ENCODE measurements around the gene YBX1. TPM values are rescaled to one million over a fixed set of nuclear protein-coding genes. Genes with fewer than 3 reads are reported as not detected.
"Not testable (repeated sequence)": the region's sequence is repeated elsewhere in the genome, so short reads cannot be mapped to it uniquely, and the experiment has no call there.

Gene YBX1
- total RNA-seq, 1 experiment from 2014 or later, result 1,116 TPM

DNA sequence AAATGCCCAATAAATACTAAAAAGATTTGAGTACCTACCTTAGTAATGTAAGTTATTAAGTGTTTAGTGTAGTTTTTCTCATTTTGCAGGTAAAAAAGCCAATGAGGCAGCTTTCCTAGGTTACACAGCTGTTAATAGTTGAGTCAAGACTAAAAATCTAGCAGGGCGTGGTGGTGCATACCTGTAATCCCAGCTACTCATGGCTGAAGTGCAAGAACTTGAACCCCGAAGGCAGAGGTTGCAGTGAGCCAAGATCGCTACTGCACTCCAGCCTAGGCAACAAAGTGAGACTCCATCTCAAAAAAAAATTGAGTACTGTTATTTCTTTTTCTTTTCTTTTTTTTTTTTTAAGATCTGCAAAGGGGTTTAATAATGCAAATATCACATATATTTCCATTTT, 7.7 kb downstream of the YBX1 start:
- DNase-seq (ENCODE audit: low read depth), result no peak

DNA sequence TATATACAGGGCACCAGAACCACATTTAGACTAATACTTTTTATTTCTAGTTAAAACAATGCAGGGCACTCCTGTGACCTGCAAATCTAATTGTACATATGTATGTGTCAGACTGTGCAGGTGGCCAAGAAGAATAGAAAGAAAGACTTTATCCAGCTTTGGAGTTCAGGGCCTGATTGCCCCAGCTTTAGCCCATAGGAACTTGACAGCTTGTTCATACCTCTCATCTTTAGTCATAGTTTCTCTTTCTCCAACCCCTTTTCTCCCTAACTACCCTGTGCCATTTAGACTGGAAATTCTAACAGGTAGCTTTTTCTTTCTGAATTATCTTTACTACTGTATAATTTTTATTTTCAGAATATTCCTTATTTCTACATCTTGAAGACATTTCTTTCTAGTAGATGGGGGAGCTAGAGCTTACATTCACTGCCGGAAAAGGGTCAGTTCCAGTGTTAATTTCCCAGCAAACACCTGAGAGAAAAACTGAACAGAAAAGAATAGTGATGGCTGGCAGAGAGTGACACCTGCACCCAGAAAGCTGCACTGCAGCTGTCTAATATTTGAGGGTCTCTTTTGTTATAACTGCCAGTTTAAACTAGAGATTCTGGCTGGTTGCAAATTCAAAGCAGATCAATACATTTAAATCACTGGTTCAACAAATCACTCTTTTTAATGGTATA, 8.4 kb downstream of the YBX1 start:
- no peak for DNase-seq (ENCODE audit: low read depth)

- no peak for DNase-seq (ENCODE audit: low read depth)
These were observed 8.9 kb downstream of the YBX1 start for GRCh38 chr1:42691157-42691498.

DNA sequence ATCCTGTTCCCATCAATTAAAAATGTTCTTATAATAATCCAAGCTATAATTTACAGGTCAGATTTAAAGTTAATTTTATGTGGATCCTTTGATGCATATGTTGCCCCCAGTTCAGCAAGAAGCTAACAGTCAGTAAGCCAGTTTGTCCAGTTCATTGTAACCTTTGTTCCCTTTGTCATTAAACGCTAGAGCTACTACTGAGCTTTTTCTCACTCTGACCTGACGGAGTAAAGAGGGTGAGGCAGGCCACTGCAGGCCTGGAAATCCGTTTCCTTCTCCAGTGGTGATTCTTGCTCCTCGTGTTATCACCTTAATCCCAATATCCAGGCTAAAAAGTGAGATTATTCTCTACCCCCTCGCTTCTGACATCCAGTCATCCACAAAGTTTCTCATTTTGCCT, 10.2 kb downstream of the YBX1 start:
- DNase-seq (ENCODE audit: low read depth), result no peak

DNA sequence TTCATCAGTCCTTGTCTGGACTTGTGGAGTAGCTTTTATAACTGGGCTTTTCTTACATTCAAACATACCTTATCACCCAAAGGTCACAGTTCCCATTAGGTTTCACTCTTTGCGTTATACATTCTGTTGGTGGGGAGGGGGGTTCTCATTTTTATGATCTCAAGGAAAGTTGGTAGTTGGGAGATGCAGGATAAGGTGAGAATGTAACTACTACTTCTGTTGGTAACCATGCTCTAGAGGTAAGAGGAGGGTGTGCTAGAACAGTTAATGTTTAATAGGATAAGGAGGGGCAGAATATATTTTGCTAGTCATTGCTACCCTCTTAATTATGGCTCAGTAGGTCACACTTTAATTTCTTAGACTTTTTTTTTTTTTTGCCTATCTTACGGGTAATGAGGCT, 10.7 kb downstream of the YBX1 start:
- DNase-seq (ENCODE audit: low read depth), result no peak

GRCh38 chr1:42698081-42698813, 16.0 kb downstream of the YBX1 start:
- no peak for DNase-seq (ENCODE audit: low read depth)

DNA sequence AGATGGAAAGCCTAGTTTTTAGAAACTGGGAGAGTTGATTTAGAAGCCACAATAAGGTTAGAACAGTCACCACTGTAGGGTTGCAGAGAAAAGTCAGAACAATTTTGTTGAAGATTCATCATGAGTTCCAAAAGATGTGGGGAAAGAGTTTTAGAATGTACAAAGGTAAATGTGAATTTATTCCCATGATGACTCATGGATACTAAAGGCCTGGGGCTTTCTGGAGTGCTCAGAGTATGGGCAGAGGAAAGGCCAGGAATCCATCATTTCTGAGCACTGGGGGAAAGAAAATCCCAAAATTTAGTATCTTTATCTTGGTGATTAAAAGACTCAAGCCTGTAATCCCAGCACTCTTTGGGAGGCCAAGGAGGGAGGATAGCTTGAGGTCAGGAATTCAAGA, 17.8 kb downstream of the YBX1 start:
- DNase-seq (ENCODE audit: low read depth), result no peak

DNA sequence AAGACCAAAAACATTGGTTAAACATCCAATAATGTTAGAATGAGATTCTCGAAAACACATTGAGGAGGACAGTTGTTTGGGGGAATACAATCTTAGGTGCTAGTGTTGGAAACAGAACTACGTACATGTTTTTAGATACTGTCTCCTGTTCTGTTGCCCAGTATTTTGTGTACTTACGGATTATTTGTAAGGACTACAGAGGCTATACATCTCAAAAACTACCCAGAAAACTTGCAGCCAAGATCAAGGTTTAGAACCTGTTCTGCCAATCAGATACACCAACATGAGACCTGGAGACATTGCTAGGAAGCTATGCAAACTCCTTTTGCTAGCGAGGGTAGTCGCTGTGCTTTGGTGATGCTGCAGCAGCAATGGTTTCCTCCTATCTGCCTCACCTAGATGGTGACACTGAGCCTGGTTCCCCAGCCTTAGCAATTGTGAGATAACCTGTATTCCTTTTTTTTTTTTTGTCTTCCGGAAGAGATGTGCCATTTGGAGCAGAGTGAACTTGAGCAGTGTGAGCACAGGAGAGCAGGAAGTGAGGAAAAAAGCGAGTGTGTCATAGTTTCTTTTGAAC, 21.8 kb downstream of the YBX1 start:
- DNase-seq (ENCODE audit: low read depth), result no peak

DNA sequence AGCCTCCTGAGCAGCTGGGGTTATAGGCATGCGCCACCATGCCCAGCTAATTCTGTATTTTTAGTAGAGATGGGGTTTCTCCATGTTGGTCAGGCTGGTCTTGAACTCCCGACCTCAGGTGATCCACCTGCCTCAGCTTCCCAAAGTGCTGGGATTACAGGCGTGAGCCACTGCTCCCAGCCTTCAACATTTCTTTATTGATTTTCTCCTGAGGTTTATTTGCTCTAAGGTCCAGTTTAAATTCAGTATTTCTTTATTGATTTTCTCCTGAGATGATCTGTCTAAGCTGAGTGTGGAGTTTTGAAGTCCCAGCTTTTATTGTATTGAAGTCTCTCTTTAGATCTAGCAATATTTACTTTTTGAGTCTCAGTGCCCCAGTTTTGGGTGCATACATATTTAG, 30.6 kb downstream of the YBX1 start:
- DNase-seq (ENCODE audit: low read depth), result not testable (repeated sequence)

GRCh38 chr1:42713293-42713692, 31.1 kb downstream of the YBX1 start:
- DNase-seq (ENCODE audit: low read depth), result no peak

GRCh38 chr1:42714441-42714840, 32.2 kb downstream of the YBX1 start:
- not testable (repeated sequence) for DNase-seq (ENCODE audit: low read depth)

DNA sequence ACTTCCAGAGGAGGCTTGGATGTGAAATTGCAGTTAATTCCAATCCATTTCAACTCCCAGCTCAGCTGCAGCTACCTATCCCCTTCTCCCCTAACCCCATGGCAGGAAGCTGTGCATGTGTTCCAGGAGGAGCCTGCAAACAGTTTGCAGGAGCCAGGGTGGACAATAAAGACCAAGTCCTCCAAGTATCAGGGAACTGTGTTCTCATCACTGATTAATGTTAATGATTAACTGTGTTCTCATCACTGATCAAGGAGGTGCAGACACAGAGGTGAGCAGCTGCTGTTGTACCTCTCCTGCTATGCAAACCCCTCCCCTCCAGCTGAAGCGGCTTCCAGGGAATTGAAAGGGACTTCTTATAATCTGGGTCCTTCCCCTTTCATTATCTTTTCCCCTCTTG, 38.6 kb downstream of the YBX1 start:
- DNase-seq (ENCODE audit: low read depth), result no peak

- no peak for DNase-seq (ENCODE audit: low read depth)
These were observed 39.7 kb downstream of the YBX1 start for GRCh38 chr1:42721926-42722325.

GRCh38 chr1:42722403-42722802, 40.2 kb downstream of the YBX1 start:
- not testable (repeated sequence) for DNase-seq (ENCODE audit: low read depth)

GRCh38 chr1:42723511-42723910, 41.3 kb downstream of the YBX1 start:
- DNase-seq (ENCODE audit: low read depth), result peak; percentile 6

DNA sequence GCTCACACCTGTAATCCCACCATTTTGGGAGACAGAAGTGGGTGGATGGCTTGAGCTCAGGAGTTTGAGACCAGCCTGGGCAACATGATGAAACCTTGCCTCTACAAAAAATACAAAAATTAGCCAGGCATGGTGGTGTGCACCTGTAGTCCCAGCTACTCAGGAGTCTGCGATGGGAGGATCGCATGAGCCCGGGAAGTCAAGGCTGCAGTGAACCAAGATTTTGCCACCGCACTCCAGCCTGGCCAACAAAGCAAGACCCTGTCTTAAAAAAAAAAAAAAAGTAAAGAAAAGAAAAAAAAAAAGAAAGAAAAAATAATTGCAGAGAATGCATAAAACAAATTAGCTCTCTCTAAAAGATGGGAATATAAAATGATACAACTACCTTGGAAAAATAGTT, 43.6 kb downstream of the YBX1 start:
- not testable (repeated sequence) for DNase-seq (ENCODE audit: low read depth)

- DNase-seq (ENCODE audit: low read depth), result no peak
These were observed 47.8 kb downstream of the YBX1 start for GRCh38 chr1:42730002-42730401.

DNA sequence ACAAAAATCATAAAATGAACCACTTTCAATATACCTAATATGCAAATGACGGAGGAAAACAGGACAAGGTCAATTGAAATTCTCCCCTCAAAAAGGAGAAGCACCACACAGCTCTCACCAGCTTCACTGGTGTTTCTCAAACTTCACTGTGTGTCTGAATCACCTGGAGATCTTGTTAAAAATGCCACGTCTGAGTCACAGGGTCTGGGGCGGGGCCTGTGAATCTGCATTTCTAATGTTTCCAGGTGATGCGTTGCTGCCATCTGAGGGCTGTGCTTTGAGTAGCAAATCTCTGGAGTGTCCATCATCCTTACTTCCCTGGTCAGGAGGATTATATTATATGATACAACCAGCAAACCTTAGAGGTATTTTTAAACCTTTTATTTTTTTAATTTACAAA, 48.8 kb downstream of the YBX1 start:
- peak; percentile 21 for DNase-seq (ENCODE audit: low read depth)

DNA sequence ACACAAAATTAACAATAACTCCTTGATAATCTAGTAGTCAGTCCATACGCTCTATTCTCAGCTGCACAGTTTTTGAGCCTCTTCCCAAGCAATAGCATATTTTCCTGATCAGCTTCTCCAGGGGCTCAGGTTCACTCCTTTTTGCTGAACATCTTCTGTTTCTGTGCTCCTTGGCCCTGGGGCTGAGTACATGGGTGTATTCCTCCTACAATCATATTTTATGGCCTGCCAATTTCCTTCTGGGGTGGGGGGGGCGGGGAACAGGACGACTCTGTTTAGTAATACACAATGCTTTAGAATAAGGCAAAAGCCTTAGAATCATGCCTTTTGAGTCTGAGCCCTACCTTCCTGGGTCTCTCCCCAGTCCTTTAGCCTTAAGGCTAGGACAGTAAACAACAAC, 49.4 kb downstream of the YBX1 start:
- no peak for DNase-seq (ENCODE audit: low read depth)

DNA sequence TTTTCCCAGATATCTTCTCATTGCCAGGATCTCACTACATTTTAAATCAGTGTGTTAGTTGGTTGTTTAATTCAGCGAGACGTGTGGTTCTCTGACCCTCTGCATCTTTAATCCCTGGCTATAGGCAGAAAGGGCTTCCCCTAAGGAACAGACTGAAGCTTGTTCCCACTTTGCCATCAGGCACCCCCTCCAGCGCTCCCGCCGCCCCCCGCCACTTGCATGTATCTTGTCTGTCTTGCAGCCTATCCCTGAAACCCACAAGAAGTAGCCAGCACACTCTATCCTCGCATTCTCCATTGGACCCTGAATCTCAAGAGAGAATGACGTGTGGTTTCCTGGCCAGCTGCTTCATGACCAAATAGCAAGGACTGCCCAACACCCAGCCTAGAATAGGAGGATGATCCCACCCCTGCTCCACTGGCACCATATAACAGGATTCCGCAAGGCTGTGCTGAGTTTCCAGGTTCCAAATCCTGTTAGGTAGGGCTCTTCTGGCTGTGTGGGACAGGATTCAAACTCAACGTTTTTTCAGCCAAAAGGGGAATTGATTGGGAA, 50.0 kb downstream of the YBX1 start:
- peak; percentile 37 for DNase-seq (ENCODE audit: low read depth)

GRCh38 chr1:42733415-42734200, 51.4 kb downstream of the YBX1 start:
- DNase-seq (ENCODE audit: low read depth), result no peak

Measured in LHCN-M2 (cell line).